K562 (cell line): ENCODE measurements around the gene FMOD. TPM values are rescaled to one million over a fixed set of nuclear protein-coding genes. Genes with fewer than 3 reads are reported as not detected.
A peak's percentile ranks its signal among the peaks of the same experiment; 100 is the strongest.

Experiments
- CAMTA2 ChIP-seq: fragments of 250-450 bp; sonication (Bioruptor Pico); conservative IDR thresholded peaks from 2 replicates; pipeline ENCODE4 v1.5.1; 2022
- CBX1 ChIP-seq: sonication (generic); IDR thresholded peaks from 2 replicates; pipeline ENCODE4 v1.6.1; 2016; ENCODE audit warnings: antibody characterized with exemption, low read depth, mild to moderate bottlenecking
- CHD4 ChIP-seq: fragments of 200-600 bp; sonication (generic); IDR thresholded peaks from 3 replicates; pipeline ENCODE4 v1.6.1; 2012; ENCODE audit warnings: low read depth, mild to moderate bottlenecking, mixed read lengths, low read length, inconsistent platforms; ENCODE audit not compliant: insufficient read depth, insufficient replicate concordance, poor library complexity, severe bottlenecking
- GTF2A2 ChIP-seq: IDR thresholded peaks from 2 replicates; pipeline ENCODE4 v1.6.1; 2016; ENCODE audit warnings: mild to moderate bottlenecking, missing genetic modification characterization, missing compliant biosample characterization
- HIVEP1 ChIP-seq: fragments of 250-450 bp; sonication (Bioruptor Pico); IDR thresholded peaks from 2 replicates; pipeline ENCODE4 v1.4.0; 2020; ENCODE audit warnings: mild to moderate bottlenecking
- HMG20B ChIP-seq: fragments of 250-450 bp; sonication (Bioruptor Pico); IDR thresholded peaks from 2 replicates; pipeline ENCODE4 v1.5.0; 2021; ENCODE audit warnings: mild to moderate bottlenecking
- KLF6 ChIP-seq: fragments of 250-450 bp; sonication (Bioruptor Pico); IDR thresholded peaks from 2 replicates; pipeline ENCODE4 v1.4.0; 2020; ENCODE audit warnings: mild to moderate bottlenecking, moderate library complexity, borderline replicate concordance
- PML ChIP-seq: IDR thresholded peaks from 2 replicates; pipeline ENCODE4 v1.6.1; 2012; ENCODE audit warnings: low read length, inconsistent platforms
- RBM15 ChIP-seq: fragments of 200-400 bp; formaldehyde crosslinking; IDR thresholded peaks from 2 replicates; pipeline ENCODE4 v1.6.1; 2018; ENCODE audit warnings: mild to moderate bottlenecking, low read length, moderate library complexity; ENCODE audit not compliant: insufficient read depth
- U2AF1 ChIP-seq: fragments of 200-400 bp; formaldehyde crosslinking; optimal IDR thresholded peaks from 2 replicates; pipeline ENCODE3; 2017; ENCODE audit warnings: mild to moderate bottlenecking, low read depth, low read length, moderate library complexity
- XRCC3 ChIP-seq: fragments of 450-650 bp; IDR thresholded peaks from 2 replicates; pipeline ENCODE4 v1.6.1; 2017; ENCODE audit warnings: mild to moderate bottlenecking, moderate library complexity
- ZBTB7A ChIP-seq: IDR thresholded peaks from 2 replicates; pipeline ENCODE4 v1.6.1; 2011; ENCODE audit warnings: low read depth, mild to moderate bottlenecking, low read length, moderate library complexity, borderline replicate concordance; ENCODE audit not compliant: control insufficient read depth
- ZNF253 ChIP-seq: fragments of 250-450 bp; sonication (Bioruptor Pico); conservative IDR thresholded peaks from 2 replicates; pipeline ENCODE4 v1.6.1; 2021; ENCODE audit warnings: mild to moderate bottlenecking
- ZNF57 ChIP-seq: fragments of 450-650 bp; formaldehyde crosslinking; IDR thresholded peaks from 2 replicates; pipeline ENCODE4 v1.4.0; 2020; ENCODE audit warnings: mild to moderate bottlenecking, moderate library complexity
- ZNF668 ChIP-seq: fragments of 250-450 bp; sonication (Bioruptor Pico); IDR thresholded peaks from 2 replicates; pipeline ENCODE4 v1.8.0; 2022; ENCODE audit warnings: mild to moderate bottlenecking, inconsistent platforms
- polyA plus RNA-seq, 8 experiments: library from polyadenylated mRNA; depleted of rRNA in 4 of 8; stranded (reverse) in 5 of 8; unstranded in 3 of 8; fragments of >200 nt; fragmentation: Nextera tagmentation in 2 of 8; fragmentation: Illumina TruSeq in 1 of 8; extraction: Ambion mirVana in 2 of 8; extraction: Trizol in 1 of 8; gene quantifications; 2 replicates each; pipeline versions ENCODE4 v1.2.1 to v1.2.3, GENCODE V29; 2011 to 2014; ENCODE audit warnings: inconsistent platforms in 1 of 8, missing spikeins in 1 of 8
- total RNA-seq, 7 experiments: library from RNA; depleted of rRNA in 6 of 7; stranded (reverse); fragments of >200 nt in 6 of 7; fragmentation: Illumina TruSeq in 2 of 7; extraction: Trizol in 2 of 7; gene quantifications; 2 replicates each; pipeline versions ENCODE4 v1.2.1 to v1.2.3, GENCODE V29; 2011 to 2021; ENCODE audit warnings: low replicate concordance in 1 of 7
- TF ChIP-seq, protein P1 (sequence below): sonication (generic); formaldehyde crosslinking; IDR thresholded peaks from 2 replicates; pipeline ENCODE4 v1.4.0; 2020; ENCODE audit warnings: mild to moderate bottlenecking, missing genetic modification reagents
- TF ChIP-seq, protein P2 (sequence below), 2 experiments: fragments of 450-650 bp in 1 of 2; IDR thresholded peaks; 2 replicates each; pipeline ENCODE4 v1.6.1; 2011 to 2017; ENCODE audit warnings: low read depth in 2 of 2, antibody characterized with exemption in 1 of 2, borderline replicate concordance in 1 of 2, low read length in 1 of 2, mild to moderate bottlenecking in 1 of 2, mixed read lengths in 1 of 2; ENCODE audit not compliant: control insufficient read depth in 1 of 2
- TF ChIP-seq, protein P3 (sequence below): IDR thresholded peaks from 3 replicates; pipeline ENCODE4 v1.6.1; 2011; ENCODE audit warnings: borderline replicate concordance, mild to moderate bottlenecking; ENCODE audit not compliant: insufficient read length, insufficient read depth
- TF ChIP-seq, protein P4 (sequence below): sonication (generic); formaldehyde crosslinking; IDR thresholded peaks from 2 replicates; pipeline ENCODE4 v1.8.0; 2023; ENCODE audit warnings: mild to moderate bottlenecking, missing genetic modification reagents

The FMOD gene
- total and polyA plus RNA-seq, 9 of the 15 experiments (the other 6 are each of a cell fraction or from before 2014, with no cell fraction given), result 0.03 to 0.13 (median 0.03) TPM; not detected in 6

DNA sequence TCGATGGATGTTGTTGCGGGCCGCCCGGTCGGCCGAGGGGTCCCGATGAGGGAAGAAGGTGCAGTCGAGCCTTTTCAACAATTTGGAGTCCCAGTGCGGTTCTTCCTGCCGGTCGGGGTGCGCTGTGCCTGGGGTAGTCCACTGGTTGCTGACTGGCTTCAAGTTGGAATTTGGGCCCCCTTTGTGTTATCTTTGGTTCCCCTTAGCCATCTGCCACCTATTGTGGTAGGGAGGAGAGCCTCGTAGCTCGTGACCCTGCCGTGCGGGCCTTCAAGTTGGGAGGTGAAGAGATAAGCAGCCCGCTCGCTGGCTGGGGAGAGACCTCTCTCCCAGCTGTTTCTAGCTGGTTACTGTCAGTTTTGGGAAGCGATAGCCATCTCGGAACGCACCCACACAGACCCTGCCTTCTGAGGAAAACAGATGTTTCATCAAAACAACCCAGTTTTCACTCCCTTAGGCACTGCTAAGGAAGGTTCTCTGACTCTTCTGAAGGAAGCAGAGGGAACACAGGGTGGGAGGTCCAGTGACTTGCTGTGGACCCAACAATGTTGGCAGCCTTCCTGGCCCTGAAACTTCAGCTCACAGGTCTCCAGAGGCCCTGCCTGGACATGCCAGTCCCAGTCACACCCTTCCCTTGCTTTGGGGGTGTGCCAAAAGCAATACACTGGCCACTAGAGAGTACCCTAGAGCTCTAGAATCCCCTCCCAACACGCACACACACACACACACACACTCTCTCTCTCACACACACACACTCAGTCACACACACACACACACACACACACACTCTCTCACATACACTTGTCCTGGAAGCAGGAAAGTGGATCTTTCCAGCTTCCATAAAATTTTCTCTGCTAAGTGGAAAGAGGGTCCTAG is 44.6 kb downstream of the FMOD start (continued):
- TF ChIP-seq XRCC3, result no peak
- TF ChIP-seq ZNF57 (CRISPR knock-in tag), result 0 out of 2 replicates have a peak, but pooled peaks have one; percentile 8
- no peak for TF ChIP-seq U2AF1
- TF ChIP-seq, protein P1, sequence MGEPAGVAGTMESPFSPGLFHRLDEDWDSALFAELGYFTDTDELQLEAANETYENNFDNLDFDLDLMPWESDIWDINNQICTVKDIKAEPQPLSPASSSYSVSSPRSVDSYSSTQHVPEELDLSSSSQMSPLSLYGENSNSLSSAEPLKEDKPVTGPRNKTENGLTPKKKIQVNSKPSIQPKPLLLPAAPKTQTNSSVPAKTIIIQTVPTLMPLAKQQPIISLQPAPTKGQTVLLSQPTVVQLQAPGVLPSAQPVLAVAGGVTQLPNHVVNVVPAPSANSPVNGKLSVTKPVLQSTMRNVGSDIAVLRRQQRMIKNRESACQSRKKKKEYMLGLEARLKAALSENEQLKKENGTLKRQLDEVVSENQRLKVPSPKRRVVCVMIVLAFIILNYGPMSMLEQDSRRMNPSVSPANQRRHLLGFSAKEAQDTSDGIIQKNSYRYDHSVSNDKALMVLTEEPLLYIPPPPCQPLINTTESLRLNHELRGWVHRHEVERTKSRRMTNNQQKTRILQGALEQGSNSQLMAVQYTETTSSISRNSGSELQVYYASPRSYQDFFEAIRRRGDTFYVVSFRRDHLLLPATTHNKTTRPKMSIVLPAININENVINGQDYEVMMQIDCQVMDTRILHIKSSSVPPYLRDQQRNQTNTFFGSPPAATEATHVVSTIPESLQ (CRISPR knock-in tag), result no peak; the same call in 1 of the 2 replicates
- 0 out of 2 replicates have a peak, but pooled peaks have one; percentile 6 for TF ChIP-seq ZBTB7A
- TF ChIP-seq, protein P2, sequence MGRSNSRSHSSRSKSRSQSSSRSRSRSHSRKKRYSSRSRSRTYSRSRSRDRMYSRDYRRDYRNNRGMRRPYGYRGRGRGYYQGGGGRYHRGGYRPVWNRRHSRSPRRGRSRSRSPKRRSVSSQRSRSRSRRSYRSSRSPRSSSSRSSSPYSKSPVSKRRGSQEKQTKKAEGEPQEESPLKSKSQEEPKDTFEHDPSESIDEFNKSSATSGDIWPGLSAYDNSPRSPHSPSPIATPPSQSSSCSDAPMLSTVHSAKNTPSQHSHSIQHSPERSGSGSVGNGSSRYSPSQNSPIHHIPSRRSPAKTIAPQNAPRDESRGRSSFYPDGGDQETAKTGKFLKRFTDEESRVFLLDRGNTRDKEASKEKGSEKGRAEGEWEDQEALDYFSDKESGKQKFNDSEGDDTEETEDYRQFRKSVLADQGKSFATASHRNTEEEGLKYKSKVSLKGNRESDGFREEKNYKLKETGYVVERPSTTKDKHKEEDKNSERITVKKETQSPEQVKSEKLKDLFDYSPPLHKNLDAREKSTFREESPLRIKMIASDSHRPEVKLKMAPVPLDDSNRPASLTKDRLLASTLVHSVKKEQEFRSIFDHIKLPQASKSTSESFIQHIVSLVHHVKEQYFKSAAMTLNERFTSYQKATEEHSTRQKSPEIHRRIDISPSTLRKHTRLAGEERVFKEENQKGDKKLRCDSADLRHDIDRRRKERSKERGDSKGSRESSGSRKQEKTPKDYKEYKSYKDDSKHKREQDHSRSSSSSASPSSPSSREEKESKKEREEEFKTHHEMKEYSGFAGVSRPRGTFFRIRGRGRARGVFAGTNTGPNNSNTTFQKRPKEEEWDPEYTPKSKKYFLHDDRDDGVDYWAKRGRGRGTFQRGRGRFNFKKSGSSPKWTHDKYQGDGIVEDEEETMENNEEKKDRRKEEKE (IDR thresholded peaks at IDR 0.05; ENCODE audit: borderline replicate concordance in 1 of 2, control insufficient read depth in 1 of 2, low read depth in 2 of 2, low read length in 1 of 2), result peak in 1 of 2 experiments; percentile 45; a peak in 1 of 4 replicates
- no peak for TF ChIP-seq GTF2A2 (tag)
- TF ChIP-seq ZNF253, result no peak
- no peak for TF ChIP-seq HMG20B (CRISPR knock-in tag)
- no peak for TF ChIP-seq CBX1
- 0 out of 2 replicates have a peak, but pooled peaks have one; percentile 54 for TF ChIP-seq HIVEP1 (CRISPR knock-in tag)
- TF ChIP-seq CAMTA2 (CRISPR knock-in tag), result no peak
- TF ChIP-seq PML, result peak; percentile 82
- TF ChIP-seq KLF6 (CRISPR knock-in tag), result no peak
- TF ChIP-seq CHD4, result no peak
- TF ChIP-seq, protein P3, sequence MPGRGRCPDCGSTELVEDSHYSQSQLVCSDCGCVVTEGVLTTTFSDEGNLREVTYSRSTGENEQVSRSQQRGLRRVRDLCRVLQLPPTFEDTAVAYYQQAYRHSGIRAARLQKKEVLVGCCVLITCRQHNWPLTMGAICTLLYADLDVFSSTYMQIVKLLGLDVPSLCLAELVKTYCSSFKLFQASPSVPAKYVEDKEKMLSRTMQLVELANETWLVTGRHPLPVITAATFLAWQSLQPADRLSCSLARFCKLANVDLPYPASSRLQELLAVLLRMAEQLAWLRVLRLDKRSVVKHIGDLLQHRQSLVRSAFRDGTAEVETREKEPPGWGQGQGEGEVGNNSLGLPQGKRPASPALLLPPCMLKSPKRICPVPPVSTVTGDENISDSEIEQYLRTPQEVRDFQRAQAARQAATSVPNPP, result no peak
- TF ChIP-seq ZNF668, result no peak
- TF ChIP-seq, protein P4, sequence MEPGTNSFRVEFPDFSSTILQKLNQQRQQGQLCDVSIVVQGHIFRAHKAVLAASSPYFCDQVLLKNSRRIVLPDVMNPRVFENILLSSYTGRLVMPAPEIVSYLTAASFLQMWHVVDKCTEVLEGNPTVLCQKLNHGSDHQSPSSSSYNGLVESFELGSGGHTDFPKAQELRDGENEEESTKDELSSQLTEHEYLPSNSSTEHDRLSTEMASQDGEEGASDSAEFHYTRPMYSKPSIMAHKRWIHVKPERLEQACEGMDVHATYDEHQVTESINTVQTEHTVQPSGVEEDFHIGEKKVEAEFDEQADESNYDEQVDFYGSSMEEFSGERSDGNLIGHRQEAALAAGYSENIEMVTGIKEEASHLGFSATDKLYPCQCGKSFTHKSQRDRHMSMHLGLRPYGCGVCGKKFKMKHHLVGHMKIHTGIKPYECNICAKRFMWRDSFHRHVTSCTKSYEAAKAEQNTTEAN (CRISPR knock-in tag), result no peak
- no peak for TF ChIP-seq RBM15
